IPS DF 4.7 (cell line): ENCODE measurements around the gene NAB1.
A peak's percentile ranks its signal among the peaks of the same experiment; 100 is the strongest.
"Not testable (repeated sequence)": the region's sequence is repeated elsewhere in the genome, so short reads cannot be mapped to it uniquely, and the experiment has no call there.

Experiments used
- DNase-seq: peaks from one replicate; pipeline ENCODE4 v3.0.0-alpha.2; 2013; ENCODE audit warnings: low spot score; ENCODE audit errors: extremely low read depth

The NAB1 gene

DNA sequence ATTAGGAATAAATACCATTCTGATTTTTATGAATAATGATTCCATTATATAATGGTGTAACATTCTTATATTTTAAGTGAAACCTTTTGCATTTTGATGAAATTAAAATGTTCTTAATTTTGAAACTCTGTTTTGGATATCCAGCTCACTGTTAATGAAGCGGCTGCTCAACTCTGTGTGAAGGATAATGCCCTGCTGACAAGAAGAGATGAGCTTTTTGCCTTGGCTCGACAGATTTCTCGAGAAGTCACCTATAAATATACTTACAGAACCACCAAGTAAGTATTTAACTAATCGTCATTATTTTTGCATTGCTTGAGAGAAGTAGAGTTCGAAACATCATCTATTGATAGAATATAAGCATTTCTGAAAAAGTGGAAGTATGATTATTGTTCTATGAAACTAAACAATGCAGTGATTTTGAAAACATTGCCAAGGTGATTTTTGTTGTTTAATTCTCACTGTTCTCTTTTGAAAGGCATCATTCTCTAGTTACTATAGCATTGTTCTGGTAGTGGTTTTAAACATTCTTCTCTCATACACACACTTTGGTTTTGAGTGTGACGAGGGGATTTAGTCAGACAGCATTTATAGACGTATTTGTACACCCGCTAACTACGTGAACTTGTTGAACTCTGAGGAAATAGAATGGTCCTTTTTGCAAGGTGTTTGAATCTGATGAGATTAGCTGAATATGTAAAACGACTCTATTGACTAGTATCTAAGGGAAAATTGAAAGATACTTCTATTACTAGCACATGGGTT, 21.5 kb downstream of the NAB1 start:
- no peak for DNase-seq

DNA sequence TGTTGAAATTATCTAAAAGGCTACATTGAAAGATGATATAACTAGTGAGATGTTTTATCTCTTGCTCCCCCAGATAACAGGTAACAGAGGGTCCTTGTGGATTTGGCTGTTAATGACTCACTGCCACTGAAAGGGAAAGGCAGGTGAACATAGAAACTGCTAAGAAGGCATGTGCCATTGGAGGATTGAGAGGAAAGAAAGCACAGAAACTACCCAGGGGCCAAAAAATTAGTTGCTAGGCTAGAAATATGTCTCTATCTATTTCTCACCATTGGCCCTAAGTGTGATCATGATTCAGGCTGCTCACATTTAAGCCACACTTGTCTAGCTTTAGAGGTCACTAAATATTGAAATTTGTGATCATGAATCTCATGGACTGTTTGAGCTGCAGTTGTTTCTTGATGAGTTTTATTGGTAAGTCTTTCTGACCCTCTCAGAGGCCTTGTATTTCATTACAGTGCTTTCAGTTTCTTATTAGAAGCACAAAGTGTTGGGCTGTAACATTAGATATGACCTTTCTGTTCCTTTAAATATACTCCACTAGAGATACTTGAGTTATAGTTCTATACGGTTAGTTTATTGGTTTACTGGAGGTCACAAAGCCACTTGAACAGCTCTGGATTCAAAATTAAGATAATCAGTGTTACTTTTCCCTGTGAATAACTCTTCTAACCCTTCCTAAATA, 26.2 kb downstream of the NAB1 start:
- no peak for DNase-seq

DNA sequence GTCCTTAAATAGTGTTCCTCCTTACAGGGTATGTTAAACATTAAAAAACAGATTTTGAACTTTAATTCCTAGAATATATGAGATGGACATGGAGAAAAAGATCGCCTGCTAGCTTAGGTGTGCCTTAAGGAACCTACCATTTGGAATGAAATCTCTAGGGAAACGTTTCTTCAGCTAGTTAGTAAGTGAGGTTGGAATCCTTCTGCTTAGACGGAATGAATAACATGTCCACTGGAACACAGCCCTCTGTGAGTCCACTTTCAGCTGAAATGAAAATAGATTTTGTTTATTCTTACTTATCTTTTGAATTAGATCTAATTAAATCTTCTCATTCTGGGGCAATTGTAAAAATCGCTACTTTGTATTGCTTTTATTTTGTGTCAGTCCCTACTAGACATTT, 28.4 kb downstream of the NAB1 start:
- DNase-seq, result no peak

DNA sequence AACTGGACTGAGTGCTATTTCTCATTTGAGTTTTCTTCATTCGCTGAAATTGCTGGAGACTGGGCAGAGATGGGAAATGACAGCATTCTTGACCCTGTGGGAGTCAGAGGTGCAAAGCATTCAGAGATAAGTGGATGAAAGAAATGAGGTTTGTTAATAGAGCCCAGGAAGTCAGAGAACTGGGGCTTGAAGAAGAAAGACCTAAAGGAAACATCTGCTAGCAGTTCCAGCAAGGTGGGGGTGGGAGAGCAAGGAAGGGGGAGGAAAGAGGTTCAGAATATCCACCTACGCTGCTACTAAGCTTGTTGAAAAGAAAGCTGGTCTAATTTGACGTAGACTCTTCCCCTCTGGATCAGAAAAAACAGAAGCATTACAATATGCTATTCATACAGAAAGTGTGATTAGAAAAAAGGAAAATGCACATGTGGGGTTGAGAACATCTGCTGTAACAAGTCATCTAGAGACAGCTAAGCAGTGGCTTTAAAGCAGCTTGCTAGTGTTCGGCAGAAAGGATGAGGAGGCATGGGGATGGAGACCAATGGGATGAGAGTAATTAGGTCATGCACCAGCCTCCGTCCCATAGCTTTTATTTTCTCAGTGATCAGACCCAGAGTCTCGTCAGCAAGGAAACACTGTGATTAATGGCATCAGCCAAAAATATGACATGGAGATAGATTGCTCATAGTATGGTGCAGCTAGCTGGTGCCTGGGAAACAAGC, 29.7 kb downstream of the NAB1 start:
- no peak for DNase-seq

DNA sequence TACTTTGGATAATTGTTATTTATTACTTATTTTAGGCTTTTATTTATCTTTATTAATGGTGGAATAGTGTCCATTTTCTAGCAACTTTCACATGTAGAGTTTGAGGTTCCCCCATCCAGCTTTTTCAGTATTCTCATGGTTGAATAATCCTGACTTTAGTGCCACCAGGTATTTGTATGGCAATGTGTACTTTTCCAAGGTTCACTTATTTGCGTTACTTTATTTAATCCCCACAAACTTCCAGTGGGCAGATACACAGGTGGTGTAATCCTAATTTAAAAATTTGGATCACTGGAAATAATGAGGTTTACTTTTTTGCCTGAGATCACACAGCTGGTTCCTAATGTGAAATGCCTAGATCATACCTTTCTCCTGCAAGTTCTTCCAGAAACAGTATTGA, 30.5 kb downstream of the NAB1 start:
- DNase-seq, result no peak

DNA sequence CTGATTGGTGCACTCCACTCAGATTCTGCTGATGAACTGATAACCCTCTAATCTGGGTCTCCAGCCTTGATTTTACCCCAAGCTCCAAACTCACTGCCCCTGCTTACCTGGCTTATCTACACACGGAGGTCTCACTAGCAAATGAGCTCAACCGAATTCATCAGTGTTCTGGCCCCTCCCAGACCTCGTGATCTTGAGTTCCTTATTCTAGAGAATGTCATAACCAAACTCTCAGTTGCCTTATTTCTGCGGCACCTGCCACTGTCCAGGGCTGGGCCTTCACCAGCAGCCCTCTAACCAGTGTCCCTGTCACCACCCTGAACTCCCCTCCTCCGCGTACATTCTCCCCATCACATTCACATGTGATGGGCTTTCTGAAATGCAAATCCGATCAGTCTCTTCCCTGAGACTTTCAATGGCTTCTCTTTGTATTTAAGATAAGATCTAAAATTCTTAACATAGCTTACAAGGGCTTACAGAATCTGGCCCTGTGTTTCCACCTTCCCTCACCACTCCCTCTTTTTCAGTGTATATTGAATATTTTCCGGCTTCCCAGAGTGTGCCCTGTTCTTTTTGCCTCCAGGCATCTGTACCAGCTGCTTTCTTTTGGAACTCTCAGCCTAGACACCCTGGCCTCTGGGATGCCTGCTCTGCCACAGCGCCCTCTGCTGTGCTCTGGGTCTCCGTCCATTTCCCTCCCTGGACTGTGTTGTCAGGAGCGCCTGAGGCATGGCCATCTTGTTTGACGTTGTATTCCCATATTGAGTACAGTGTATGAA, 31.1 kb downstream of the NAB1 start:
- DNase-seq, result peak; percentile 66

DNA sequence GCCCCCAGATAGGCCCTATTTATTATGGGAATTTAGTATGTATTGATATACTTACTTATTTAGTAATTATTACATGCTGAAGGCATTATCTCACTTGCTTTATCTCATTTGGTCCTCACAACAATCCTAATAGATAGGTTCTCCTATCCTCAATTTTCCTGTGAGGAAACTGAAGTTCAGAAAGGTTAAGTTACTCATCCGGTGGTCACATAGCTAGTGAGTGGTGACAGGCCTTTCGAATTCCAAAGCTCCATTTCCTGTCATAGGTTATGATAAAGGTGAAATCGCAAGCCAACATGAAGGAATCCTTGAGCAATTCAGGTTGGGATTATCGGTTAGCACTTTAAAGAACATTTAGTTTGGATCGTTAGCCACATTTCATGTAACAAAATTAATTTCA, 33.3 kb downstream of the NAB1 start:
- DNase-seq, result no peak

DNA sequence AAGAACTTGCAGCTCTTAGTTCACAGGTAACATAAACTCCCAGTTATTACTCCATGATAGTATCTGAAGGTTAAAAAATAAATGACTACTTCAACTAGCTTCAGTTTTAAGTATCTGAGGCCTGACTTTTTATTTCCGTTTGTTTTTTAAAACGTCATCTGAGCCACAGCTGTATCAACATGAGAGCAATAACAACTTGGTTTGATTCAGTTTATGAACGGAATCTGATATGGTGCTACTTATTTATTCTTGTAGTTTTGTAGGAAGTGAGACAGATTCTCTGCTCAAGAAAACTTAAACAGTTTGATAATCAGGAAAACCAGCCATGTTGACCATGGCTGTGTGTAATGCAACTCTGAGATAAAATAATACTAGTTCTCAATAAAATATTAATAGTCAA, 34.9 kb downstream of the NAB1 start:
- DNase-seq, result no peak

DNA sequence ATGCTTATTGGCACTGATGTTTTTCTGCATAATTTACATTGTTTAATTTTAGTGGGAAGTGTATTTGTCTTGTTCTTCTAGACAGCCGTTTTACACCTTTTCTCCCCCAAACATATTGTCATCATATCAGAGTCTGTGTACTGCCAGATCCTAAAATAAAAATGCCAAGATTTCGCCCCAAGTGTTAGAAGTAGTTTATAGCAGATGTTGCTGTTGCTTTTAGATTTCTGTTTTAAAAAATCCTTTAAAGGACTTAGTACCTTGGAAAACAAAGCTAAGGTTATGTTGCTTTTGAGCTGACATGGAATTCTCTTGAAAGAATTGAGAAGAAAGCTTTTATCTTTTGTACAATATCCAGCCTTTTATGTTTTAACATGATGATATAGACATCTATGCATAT, 36.0 kb downstream of the NAB1 start:
- no peak for DNase-seq

DNA sequence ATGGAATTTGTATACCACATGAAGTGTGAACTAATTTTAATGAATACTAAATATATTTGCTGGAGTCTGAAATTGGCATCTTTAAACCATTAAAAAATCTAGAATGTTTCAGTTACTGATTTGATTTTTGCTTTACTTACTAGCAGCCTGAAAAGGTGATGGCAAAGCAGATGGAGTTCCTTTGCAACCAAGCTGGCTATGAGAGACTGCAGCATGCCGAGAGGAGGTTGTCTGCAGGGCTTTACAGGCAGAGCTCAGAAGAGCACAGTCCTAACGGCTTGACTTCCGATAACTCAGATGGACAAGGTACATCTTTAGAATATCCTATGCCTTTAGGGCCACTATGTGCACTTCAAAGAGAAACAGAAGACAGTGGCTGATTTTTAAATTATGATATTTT, 36.5 kb downstream of the NAB1 start:
- DNase-seq, result no peak

DNA sequence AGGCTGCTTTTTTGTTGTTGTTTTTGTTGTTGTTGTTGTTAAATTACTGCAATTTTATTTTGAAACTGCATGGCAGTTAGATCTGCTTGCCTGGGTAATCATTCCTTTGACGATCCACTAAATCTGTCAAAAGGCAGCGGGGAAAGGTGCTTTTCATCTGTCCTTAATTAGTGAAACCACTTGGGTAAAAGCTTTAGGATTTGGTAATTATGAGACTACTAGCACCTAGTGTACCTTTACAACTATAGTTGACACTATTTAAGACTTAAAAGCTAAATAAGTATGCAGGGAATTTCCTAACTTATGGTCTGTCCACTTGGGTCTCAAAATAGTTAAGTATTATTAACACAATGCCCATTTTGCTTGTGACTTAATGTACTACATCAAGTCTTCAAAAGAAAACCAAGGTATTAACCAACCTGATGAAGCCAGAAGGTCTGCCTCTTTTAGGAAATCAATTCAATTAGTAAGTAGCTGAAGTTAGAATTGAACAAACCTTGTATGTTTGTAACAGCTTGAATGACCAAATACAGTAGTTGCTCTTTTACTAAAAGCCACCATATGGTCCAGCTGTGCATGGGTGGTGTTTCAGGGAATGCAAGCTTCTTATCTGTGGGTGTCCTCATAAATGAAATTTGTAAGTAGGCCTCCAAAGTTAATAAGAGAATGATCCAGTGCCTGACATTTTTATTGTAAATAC, 44.8 kb downstream of the NAB1 start:
- DNase-seq, result no peak

DNA sequence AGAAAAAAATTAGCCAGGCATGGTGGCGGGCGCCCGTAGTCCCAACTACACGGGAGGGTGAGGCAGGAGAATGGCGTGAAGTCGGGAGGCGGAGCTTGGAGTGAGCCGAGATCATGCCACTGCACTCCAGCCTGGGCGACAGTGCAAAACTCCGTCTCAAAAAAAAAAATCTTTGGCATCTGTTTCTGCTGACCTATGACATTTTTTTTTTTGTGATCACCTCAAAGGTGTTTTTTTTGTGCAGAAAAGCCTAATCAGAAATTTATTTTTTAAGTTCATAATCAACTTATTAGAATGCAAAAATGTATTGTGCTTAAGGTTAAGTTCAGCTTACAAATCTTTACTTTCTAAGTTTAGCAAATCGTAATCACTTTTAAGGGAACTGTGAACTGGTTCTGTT, 45.6 kb downstream of the NAB1 start:
- no peak for DNase-seq

DNA sequence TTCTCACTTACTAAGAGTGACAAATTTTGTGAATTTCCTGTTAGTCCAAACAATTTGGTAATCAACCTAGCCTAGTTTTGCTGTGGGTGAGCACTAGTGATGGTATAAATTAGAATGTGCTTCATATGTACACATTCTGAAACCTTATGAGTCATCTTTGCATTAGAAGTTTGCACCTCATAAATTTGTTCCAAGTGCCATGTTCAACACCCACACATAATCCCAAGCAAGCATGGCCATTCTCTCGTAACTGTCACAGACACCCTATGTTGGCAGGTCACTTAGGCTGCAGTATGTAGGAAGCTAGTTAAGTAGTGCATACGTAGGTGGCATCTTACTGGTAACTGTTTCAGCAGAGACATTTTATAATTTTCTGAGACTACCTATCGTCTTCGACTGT, 46.9 kb downstream of the NAB1 start:
- DNase-seq, result no peak

DNA sequence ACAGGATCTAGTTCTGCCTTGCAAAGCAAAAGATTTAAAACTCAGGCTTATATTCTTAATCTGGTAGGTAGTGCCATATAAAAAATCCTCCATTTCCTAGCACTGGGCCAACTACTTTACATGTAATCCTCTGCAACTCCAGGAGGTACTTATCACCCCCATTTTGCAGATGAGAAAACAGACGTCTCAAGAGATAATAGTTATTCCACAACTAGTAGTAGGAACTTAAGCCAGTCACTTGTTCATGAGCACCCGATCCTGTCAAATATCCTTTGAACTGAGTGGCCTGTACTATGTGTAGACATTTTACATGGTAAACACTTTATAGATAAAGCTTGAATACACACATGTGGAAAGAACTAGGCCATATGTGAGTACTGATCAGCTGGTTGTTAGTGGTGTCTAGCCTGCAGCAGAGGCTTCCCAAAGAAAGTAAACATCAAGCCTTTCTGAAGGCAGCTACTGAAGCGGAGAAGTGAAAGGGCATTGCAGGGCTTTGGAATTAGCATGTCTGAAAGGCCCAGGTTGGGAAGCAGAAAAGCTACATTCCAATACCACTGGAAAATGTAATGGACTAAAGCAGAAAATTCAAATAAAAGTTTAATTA, 48.0 kb downstream of the NAB1 start:
- no peak for DNase-seq

DNA sequence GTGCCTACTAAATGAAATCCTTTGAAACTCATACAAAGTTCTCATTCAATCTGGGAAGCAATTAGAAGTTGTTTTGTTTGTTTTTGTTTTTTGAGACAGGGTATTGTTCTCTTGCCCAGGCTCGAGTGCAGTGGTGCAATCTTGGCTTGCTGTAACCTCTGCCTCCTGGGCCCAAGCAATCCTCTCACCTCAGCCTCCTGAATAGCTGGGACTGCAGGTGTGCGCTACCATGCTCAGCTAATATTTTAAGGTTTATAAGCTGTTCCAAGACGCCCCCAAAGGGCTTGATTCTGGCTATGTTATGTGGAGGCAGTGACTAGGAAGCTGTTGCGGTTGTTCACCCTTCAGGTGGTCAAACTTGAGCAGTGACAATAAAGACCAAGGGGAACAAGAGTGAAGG, 48.5 kb downstream of the NAB1 start:
- no peak for DNase-seq

DNA sequence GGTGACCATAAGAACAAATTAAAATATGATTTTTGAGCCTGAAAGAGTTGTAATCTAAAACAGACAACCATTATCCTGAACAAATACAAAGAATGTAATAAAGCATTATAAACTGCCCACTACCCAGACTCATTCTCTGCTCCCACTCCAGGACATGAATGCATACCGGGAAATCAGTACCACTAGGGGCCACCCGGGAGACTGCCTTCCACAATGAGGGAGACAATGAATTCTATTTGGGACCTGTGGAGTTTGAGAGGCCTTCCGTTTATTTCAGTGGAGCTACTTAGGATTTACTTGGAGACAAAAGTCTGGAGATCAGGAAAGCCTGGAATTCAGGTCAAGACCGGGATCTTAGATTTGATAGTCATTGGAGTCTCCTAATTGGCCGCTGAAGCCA, 50.0 kb downstream of the NAB1 start:
- DNase-seq, result no peak

DNA sequence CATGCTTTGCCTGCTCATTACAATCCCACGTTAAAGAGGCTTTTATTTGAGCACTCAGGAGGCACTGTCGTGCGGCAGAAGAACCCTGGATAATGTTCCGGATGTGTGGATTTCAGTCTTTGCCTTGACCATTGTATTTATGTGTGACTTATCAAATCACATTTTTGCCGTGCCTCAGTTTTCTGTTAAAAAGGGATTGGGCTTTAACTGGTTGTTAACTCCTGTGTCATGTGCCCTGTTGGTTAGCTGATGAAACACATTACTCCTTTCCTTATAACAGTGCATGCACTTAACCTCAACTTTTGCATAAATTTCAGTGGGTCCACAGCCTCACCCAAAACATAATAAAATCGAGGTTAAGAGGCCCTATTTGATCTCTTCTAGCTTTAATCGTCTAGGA, 52.7 kb downstream of the NAB1 start:
- no peak for DNase-seq

DNA sequence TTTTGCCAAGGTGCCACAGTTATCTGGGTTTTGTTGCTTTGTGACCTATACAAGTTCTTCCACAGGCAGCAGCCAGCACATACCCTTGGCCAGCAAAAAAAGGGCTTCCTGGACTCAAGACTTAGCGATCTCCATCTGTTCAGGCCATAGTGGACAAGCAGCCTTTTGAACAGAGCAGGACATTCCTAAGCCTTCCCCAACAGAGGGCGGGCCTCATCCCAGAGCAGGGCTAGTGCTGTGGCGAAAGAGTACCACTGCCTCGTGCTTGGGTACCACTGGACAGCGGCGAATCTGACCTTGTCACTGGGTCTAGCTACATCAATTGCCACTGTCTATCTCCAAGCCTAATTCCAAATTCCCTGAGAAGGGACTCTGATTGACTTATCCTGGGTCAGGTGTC, 56.4 kb downstream of the NAB1 start:
- DNase-seq, result no peak

DNA sequence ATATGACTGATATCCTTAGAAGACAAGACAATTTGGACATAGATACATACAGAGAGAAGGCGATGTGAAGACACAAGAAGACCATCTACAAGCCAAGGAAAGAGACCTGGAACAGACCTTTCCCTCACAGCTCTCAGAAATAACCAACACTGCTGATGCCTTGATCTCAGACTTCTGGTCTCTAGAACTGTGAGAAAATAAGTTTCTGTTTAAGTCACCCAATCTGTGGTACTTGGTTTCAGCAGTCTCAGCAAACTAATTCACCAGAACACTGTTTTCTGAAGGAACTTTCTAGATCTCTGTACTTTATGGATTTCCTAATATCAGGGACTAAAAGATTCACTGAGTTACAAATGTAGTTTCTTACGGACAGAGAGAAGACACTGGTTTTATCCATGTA, 58.8 kb downstream of the NAB1 start:
- DNase-seq, result no peak

DNA sequence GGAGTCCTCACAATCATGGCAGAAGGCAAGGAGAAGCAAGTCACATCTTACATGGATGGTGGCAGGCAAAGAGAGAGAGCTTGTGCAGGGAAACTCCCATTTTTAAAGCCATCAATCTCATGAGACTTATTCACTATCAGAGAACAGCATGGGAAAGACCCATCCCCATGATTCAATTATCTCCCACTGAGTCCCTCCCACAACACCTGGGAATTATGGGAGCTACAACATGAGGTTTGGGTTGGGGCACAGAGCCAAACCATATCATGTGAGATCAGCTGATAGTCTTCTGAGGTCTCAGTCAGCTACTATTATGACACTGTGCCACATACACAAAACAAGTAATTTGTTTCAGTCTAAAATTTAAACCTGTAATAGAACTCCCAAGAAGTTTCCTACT, 59.8 kb downstream of the NAB1 start:
- not testable (repeated sequence) for DNase-seq

DNA sequence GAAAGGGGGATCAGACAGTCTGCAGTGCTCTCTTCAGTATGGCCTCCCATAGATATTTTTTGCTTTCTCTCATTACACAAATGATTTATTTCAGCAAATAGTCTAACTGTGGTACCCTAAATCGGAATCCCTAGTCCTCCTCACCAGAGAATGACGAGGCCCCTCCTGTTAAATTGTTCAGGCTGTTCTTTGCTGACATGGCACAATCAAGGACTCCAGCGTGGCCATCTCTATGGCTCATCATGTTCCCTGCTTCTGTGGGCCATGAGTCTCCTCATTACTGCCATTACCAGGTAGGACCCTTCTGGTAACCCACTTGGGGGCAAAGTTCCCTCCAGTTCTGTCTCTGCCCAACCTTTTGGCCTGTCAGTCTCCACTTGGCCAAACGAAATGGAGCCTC, 62.2 kb downstream of the NAB1 start:
- DNase-seq, result no peak
